GM18907 (cell line): ENCODE results near the gene EIF3F.

ENCODE experiments used
- ATAC-seq: cut with Tn5 transposase; IDR thresholded peaks from one replicate; pipeline ENCODE4 v1.9.1; 2021; ENCODE audit warnings: mild to moderate bottlenecking, moderate library complexity; ENCODE audit not compliant: unreplicated experiment

The EIF3F gene

GRCh38 chr11:8038393-8038792, 51.3 kb downstream of the EIF3F start:
- ATAC-seq = no peak

- no peak for ATAC-seq
Measured at GRCh38 chr11:8038811-8039529, 51.8 kb downstream of the EIF3F start.

GRCh38 chr11:8039530-8040260, 52.6 kb downstream of the EIF3F start:
- ATAC-seq = no peak

GRCh38 chr11:8040261-8040920, 53.3 kb downstream of the EIF3F start:
- ATAC-seq = no peak

GRCh38 chr11:8040921-8041285, 53.8 kb downstream of the EIF3F start:
- no peak for ATAC-seq

- no peak for ATAC-seq
Measured at GRCh38 chr11:8041576-8041975, 54.4 kb downstream of the EIF3F start.

GRCh38 chr11:8043756-8044155, 56.6 kb downstream of the EIF3F start:
- no peak for ATAC-seq

GRCh38 chr11:8045839-8046238, 58.7 kb downstream of the EIF3F start:
- ATAC-seq = no peak

GRCh38 chr11:8047382-8047781, 60.2 kb downstream of the EIF3F start:
- no peak for ATAC-seq

GRCh38 chr11:8049084-8049483, 61.9 kb downstream of the EIF3F start:
- ATAC-seq = no peak
